Brain pericyte (primary cell): ENCODE measurements around the gene RPL9.
"Not testable (repeated sequence)": the region's sequence is repeated elsewhere in the genome, so short reads cannot be mapped to it uniquely, and the experiment has no call there.

ENCODE experiments used
- DNase-seq: peaks from one replicate; pipeline ENCODE4 v3.0.0-alpha.2; 2012; ENCODE audit warnings: low read depth, low spot score

Gene RPL9

DNA sequence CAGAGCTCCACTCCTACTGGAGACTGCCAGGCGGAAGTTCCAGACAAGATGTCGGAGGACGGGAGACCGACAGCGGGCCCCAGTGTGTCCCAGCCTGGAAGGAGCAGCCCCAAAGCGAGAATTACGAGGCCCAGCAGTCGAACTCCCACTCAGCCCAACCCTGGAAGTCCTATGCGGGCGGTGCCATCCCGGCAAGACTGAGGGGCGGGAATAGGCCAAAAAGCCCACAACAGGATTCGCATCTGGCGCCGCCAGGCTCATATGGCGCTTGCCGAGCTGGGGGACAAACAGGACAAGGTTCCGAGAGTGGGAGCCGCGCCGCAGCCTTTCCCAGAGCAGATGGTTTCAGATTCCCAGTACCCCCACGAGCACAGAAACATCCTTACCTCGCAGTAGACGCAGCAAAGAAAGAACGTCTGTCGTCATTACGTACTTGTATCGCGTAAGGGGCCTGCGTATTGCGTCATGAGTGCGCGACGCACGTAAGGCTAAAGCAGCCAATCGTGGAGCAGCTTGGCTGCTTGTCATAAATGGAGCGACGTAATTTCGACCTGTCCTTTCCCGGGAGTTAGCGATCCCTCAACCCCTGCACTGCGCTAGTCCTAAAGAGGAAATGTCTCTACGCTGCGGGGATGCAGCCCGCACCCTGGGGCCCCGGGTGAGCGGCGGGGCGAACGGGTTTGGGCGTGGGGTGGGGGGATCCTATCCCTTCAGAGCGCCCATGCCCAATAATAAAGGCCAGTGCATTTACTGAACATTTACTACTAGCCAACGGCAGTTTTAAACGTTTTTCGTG lies at the start of gene RPL9, which contains the start of gene LIAS:
Gene RPL9, minus strand, starts transcription at position 418 of the 796 bp plus-strand sequence. CDS start 483 bp downstream, outside the sequence.
Gene LIAS, plus strand, starts transcription at position 552 of the 796 bp plus-strand sequence. Its CDS starts 62 bp downstream, at position 614.
- peak; percentile 99 for DNase-seq

DNA sequence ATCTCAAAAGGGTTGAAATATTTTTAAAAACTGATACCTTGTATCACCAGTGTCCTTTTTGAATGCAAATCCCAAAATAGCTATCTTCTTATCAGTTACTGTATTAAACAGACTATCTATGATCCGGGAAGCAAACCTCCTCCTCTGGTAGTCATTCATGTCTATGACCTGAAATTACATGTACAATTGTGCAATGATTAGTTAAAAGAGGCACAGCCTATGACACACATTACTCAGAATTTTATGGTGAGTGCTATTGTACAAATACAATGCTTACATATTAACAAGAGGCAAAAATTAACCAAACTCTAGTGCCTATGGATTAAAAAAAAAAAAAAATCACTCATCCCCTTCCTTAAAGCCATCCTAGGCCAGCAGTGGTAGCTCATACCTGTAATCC lies 46.9 kb upstream of the RPL9 start:
- DNase-seq = no peak

DNA sequence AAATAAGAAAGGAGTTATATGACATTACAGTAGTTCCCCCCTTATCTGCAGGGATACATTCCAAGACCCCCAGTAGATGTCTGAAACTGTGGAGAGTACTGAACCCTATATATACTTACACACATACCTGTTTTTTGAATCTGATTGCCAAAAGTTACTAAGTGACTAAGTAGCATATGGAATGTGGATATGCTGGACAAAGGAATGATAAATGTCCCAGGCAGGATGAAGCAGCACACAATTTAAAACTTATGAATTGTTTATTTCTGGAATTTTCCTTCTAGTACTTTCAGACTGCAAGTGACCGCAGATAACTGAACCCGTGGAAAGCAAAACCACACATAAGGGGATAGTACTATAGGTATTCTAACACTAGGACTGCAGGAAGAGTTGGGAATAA lies 45.8 kb upstream of the RPL9 start:
- DNase-seq = no peak

DNA sequence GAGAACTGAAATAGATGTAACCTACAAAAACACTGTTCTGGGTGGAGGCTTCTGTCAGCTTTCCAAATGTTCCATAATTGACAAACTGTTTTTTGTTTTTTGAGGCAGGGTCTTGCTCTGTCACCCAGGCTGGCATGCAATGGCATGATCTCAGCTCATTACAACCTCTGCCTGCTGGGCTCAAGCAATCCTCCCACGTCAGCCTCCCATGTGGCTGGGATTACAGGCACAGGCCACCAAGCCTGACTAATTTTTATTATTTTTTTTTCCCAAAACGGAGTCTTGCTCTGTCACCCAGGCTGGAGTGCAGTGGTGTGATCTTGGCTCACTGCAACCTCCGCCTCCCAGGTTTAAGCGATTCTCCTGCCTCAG lies 43.9 kb upstream of the RPL9 start:
- DNase-seq = not testable (repeated sequence)

DNA sequence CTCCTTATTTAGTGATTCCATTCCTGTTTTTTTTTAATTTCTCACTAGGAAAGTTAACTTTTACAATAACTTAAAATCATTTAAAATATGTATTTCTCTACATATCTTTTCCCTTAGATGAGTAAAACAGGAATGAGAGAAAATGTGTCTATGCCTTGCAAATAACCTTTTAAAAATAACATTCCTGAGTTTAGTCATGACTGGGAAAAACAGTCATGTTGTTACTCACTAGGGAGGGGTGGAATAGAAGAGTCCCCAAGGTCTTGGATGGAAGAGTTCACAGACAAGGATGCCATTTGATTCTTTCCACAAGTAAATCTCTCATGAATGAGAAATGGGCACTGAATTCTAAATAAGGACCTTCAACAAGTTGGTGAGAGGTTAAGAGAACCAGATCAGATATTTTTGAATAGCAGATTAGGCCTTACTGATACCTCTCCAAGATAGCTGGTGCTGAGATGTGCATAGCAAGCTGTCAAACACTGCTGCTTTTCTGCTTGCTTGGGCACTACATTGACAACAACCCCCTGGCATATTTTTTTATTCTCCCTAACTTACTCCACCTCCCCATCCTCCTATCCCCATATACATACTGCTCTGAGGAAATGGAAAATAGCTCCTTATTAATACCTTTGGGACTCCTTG lies 43.4 kb upstream of the RPL9 start:
- DNase-seq = peak; percentile 21

DNA sequence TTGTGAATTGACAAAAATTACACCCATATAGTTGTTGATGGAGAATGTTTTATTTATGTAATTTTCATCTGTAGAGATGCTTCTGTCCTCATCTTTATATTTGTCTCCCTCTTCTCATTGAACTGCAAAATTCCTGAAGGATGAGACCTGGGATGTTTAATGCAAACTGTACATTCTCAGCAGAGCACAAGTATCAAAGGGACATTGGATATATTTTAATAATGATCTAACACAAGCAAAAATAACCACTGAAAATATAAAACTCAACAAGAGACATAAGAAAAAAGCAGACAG lies 40.0 kb upstream of the RPL9 start:
- DNase-seq = no peak

DNA sequence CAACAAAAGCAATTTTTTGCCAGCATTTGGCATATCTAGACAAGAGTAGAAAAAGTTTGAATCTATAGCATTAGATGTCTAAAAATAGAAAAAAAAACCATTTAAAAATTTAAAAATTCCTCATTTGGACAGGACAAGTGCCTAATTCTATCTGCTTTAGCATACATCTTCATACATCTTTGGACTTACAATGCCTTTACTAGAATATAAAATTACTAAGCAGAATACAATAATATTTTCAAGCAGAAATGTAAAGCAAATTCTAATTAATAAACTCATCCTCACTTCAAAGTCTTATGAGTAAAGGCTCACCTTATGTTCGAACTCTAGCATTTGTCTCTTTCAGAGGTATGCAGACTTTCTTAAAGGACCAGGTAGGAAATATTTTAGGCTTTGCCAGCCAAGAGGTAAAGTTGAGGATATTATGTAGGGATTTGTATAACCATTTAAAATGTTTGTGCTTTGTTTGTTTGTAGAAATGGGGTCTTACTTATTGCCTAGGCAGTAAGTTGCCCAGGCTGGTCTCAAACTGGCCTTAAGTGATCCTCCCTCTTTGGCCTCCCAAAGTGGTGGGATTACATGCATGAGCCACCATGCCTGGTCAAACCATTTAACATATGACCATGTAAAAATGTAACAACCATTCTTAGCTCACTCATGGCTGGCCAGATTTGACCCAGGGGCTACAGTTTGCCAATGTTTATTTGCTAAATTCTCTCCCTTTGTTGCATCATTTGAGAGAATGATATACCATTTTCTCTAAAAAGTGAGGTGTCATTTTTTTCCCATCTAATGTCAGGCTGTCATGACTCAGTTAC lies 39.4 kb upstream of the RPL9 start:
- no peak for DNase-seq

DNA sequence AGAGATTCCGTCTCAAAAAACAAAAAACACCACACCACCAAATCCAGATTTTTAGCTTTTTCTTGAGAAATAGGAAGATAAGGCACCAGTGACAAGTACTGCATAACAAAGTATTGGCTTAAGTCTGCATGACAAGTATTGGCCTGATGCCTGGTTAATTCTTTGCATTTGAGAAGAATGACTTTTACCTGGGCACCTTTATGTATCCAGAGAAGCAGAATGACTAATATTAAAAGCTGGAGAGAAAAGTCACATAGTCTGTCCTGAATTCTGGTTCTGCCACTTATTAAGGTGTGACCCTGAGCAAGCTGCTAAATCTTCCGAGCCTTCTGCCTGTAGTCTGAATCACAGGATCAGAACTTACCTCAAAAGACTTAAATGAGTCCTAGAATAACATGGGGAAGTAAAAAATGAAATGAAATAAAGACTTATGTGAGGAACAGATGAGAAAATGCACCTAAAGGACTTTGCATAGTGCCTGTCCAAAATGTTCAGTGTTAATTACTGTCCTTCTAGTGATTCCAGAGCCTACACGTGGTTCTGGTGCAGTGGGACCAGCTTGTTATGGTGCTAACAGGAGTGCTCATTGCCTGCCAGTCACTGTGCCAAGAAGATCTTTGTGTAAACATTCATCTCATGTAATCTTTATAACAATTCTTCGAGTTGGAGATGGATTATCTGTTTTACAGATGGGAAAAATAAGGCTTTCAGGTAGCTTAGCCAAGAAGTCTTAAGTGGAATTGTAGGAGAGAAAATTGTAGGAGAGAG lies 36.9 kb upstream of the RPL9 start:
- DNase-seq = no peak

DNA sequence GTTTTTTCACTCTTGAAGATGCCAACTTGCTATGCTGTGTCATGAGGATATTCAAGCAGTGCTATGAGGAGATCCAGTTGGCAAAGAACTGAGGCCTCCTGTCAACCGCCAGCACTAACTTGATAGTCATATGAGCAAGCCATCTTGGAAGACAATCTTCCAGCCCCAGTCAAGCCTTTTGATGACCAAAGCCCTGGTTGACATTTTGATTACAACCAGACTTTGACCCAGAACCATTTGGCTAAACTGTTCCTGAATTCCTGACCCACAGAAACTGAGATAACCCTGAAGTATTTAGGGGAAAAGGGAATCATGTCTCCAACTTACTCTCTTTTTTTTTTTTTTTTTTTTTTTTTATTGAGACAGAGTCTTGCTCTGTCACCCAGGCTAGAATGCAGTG lies 35.6 kb upstream of the RPL9 start:
- no peak for DNase-seq

DNA sequence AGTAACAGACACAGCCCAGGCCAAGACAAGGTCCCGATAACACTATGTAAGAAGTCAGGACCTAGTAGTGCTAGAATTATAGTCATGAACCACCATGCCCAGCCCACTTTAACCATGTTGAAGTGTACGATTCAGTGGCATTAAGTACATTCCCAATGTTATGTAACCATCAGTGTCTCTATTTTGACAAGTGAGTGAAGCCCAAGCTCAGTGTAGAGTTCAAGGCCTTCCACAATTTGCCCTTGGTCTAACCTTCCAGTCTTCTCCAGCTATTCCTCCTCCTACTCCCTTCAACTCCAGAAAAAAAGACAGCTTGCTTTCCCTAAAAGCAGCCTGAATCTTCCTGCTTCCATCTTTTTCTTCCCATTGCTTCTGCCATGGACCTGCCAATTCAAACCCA lies 31.6 kb upstream of the RPL9 start:
- no peak for DNase-seq

DNA sequence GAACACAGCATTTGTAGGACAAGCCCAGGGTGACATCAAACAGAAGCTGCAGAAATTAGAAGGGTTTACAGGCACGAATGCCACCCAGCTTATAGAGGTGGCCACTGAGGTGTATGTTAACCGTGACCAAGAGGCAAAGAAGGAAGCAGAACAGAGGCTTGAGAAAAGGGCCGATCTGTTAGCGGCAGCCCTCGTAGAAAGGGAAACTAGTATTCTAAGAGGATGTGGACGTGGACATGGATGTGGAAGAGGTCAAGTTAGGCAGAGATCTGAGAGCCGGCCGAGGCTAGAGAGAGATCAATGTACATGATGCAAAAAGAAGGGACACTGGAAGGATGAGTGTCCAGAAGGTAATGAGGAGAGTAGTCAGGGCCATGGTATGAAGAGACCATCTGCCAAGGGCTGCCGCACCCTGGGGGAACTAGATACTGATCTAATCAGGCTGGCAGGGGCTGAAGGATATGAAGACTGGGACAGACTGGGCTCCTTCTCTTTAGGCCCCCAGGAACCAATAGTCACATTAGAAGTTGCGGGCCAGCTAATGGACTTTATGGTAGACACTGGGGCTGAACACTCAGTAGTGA lies 27.6 kb upstream of the RPL9 start:
- DNase-seq = no peak

DNA sequence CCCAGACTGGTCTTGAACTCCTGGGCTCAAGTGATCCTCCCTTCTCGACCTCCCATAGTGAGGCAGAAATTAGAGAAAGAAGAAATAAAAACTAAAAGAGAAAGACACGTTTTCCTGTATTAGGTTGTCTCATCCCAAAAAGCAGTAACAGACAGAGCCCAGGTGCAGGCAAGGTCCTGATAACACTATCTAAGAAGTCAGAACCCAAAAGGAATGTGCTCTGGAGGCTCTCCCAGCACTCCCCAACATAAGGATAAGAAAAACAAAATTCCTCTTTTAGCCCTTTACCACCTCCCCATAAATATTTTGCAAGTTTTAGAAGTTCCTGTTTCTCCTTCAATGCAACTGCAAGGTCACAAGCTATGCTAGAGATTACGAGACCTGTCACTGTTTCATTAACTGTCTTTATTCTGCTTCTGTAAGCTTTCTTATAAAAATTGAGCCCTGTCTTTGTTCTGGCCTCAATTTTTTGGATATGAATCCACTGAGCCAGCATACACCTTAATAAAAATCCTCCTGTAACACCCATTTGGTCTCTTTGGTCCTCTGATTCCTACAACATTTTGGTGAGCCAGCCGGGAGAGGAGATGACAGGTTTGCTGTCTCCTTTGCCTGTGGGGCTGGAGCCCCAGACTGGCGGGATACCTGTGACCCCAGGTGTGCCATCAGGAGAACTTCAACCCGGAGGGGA lies 26.0 kb upstream of the RPL9 start:
- DNase-seq = no peak

DNA sequence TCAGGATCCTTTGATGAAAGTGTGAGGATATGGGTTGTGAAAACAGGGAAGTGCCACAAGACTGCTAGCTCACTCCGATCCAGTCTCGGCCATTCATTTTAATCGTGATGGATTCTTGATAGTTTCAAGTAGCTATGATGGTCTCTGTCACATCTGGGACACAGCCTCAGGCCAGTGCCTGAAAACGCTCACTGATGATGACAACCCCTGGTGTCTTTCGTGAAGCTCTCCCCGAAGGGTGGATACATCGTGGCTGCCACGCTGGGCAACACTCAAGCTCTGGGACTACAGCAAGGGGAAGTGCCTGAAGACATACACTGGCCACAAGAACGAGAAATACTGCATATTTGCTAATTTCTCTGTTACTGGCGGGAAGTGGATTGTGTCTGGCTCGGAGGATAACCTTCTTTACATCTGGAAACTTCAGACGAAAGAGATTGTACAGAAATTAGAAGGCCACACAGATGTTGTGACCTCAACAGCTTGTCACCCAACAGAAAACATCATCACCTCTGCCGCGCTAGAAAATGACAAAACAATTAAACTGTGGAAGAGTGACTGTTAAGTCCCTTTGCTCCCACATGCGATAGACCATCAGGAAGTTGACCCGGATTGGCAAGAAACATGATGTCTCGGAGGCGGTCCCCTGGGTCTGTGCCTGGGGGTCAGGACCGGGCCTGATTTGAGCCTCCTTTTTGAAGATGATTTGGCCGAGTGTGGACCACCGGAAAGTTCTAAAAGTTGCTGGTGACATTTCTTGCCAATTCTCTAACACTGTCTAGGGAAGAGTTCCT lies 22.4 kb upstream of the RPL9 start:
- no peak for DNase-seq

DNA sequence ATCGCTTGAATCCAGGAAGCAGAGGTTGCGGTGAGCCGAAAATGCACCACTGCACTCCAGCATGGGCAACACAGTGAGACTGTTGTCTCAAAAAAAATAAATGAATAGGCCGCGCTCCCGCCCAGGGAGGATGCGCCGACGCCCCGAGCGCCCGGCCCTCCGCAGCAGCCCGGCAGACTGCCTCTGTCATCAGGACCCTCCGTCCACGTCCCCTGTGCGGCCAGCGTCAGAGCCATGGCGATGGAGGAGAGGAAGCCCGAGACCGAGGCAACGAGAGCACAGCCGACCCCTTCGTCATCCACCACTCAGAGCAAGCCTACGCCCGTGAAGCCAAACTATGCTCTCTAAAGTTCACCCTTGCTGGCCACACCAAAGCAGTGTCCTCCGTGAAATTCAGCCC lies 21.5 kb upstream of the RPL9 start:
- no peak for DNase-seq

DNA sequence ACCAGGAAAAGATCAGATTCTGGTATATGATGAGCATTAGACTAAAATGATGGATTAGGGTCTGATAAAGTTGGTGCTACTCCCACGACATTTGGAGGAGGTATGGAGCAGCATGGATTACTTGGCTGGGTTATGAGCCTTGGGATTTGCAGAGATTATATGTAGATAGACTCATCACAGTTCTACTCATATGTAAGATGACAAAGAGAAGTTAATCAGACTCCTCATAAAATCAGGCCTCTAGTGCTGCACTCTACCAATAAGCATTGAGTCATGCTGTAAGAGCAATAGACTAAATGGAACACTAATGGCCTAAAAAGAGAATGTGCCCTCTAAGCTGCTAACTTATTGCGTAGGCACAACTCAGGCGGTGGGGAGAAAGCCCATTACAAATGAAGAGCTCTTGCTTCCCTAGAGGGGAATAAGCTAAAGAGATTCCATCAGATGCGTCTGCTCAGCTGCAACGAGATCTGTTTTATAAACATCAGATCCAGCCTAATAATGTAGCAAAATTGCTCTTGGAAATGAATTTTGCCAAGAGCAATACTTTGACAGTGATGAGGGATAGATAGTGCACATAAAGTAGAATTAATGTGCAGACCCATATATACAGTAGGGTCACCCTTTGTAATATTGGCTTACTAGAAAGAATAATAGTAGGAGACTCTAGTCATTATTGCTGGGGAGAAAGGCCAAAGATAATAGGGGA lies 17.6 kb upstream of the RPL9 start:
- no peak for DNase-seq

DNA sequence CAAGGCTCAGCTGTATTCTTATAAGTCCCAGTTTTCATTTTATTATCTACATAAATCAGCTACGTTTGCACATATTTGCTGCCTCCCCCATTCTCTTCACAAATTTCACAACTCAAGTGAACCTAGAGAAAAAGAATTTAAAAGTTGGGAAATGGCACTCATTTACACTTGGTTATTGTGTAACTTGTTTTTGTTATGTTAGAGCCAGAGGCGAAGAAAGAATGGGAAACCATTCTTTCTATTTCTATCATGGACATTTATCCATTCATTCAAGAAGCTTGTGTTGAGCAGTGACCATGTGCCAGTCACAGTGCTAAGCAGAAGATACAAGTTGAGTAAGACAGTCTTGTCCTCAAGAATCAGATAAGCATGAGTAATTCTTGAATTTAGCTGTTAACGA lies 13.7 kb upstream of the RPL9 start:
- DNase-seq = no peak

DNA sequence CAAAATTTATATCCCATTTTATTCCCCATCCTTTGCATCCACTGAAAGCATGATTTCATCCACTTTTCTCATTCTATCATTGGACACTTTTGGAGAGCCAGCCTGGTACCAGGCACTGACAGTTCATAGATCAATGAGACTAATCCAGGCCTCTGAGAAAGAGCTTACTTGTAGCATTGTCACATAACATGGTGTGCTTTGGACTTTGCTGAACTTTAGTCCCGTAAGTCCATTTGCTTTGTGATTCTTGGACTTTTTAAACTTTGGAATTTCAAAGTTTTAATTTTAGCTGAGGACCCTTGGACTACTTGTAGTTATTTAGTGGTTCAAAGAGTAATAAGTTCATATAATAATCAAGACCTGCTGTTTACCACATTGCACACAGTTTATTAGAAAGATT lies 11.7 kb upstream of the RPL9 start:
- DNase-seq = no peak

DNA sequence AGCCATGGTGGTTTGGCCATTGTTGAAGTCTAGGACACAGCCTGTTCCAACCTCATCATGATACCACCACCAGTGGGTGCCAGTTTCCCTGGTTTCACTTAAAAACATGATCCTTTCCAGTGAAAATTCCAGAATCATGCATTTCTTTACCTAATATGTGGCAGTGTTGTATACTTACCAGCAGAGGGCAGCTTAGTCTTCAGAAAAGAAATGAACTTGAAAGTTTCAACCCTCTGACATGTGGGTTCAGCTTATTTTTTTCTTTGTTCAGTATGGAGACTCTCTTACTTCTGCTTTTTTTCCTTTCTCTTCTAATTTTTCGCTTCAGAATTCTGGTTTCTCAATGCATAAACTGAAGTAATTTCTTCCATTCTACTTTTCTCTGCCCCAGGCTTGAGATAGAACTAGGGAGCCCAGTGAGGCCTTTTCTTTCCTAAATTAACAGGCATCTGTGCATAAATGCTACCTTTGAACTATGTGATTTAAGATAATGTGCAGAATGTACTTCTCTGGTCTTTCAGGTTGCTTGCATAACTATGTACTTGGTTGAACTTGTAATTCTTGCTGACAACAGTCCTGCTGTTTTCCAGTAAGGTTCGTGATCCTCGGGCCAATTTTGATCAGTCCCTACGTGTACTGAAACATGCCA lies 10.8 kb upstream of the RPL9 start:
- peak; percentile 77 for DNase-seq

DNA sequence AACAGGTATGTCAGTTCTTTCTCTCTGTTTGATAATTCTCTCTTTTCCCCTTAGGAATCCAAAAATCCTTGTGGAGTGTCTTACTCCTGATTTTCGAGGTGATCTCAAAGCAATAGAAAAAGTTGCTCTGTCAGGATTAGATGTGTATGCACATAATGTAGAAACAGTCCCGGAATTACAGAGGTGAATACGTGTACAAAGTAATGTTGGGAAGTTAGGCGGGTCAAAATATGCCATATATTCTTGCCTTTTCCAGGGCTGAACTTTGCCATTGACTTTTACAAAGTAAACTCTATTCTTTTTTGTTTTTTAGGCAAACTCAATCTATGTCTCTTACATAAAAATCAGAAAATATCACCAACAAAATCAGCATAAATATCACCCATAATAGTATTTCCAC lies 8.7 kb upstream of the RPL9 start:
- no peak for DNase-seq
